ENCODE measurements around the gene OR10Z1. TPM values are rescaled to one million over a fixed set of nuclear protein-coding genes. Genes with fewer than 3 reads are reported as not detected.

Gene OR10Z1
- total and polyA plus RNA-seq, 9 of the 15 experiments (the other 6 are each of a cell fraction or from before 2014, with no cell fraction given), result 0.01 to 0.94 (median 0.35) TPM; not detected in 5

DNA sequence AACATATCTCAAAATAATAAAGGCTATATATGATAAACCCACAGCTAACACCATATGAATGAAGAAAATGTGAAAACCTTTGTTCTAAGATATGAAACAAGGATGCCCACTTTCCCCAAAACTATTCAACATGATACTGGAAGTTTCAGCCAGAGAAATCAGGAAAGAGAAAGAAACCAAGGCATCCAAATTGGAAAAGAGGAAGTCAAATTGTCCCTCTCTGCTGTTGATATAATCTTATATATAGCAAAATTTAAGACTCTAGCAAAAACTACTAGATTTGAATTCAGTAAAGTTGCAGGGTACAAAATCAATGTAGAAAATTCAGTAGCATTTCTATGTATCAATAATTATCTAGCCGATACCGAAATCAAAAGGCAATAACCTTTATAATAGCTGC, 4.3 kb upstream of the OR10Z1 start:
- H3K9me3 ChIP-seq (replicated peaks; ENCODE audit: control insufficient read depth, insufficient read depth, low read depth, low read length), result no peaks in the 10 kb centered on the region
- H3K79me2 ChIP-seq (ENCODE audit: control insufficient read depth, insufficient read depth, low read length), result no peaks in the 10 kb centered on the region
- WGBS (ENCODE audit: insufficient coverage, low coverage, missing lambda C conversion rate), result 9% methylated on average over 2 of the region's 2 CpGs
- no peaks in the 10 kb centered on the region for H4K20me1 ChIP-seq (replicated peaks; ENCODE audit: control insufficient read depth, insufficient read depth, low read length)
- H3K9ac ChIP-seq (ENCODE audit: insufficient read depth in 1 of 2, low read depth in 2 of 2, low read length in 2 of 2), result no peak overlapping the region
- no peak overlapping the region for H2AFZ ChIP-seq (ENCODE audit: low read depth, low read length)
- H3K36me3 ChIP-seq (ENCODE audit: control insufficient read depth, insufficient read depth, low read length), result no peaks in the 10 kb centered on the region
- intact Hi-C loops (cut with micrococcal nuclease), result no loop called here
- no peaks in the 10 kb centered on the region for H3K27me3 ChIP-seq (ENCODE audit: control insufficient read depth in 2 of 2, insufficient read depth in 2 of 2, low read length in 2 of 2)
- BruUV-seq (replicated peaks), result no TSS peak
- ChIA-PET POLR2A (no interaction called here), CTCF (ENCODE audit: low intra/inter-chr PET ratio) (no interaction called here)
- H3K4me3 ChIP-seq, result no peak overlapping the region
- no peak overlapping the region for H3K27ac ChIP-seq (ENCODE audit: extremely low read depth, low read depth, low read length)
- in situ Hi-C loops (cut with MboI), result no loop called here
- ATAC-seq (no peak), DNase-seq (ENCODE audit: extremely low read depth in 1 of 4, low spot score in 3 of 4) (no peak), FAIRE-seq (no peak)
- peak; percentile 64; the same call in 1 of the 2 replicates for TF ChIP-seq SPI1 (IDR thresholded peaks at IDR 0.05; ENCODE audit: borderline replicate concordance, low read depth, low read length)
- TF ChIP-seq, protein P1, sequence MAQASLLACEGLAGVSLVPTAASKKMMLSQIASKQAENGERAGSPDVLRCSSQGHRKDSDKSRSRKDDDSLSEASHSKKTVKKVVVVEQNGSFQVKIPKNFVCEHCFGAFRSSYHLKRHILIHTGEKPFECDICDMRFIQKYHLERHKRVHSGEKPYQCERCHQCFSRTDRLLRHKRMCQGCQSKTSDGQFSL (CRISPR knock-in tag; IDR thresholded peaks at IDR 0.05), result no peak
- TF ChIP-seq, protein P1 (tag; IDR thresholded peaks at IDR 0.05), result no peak
- H3K9me1 ChIP-seq (ENCODE audit: control insufficient read depth, insufficient read depth, low read length), result no peaks in the 10 kb centered on the region
- H3K4me1 ChIP-seq (replicated peaks in 1 of 2; ENCODE audit: control insufficient read depth in 2 of 2, insufficient read depth in 2 of 2, low read length in 2 of 2), result no peaks in the 10 kb centered on the region
- no peak overlapping the region for H3K4me2 ChIP-seq (ENCODE audit: insufficient read depth, low read length)

DNA sequence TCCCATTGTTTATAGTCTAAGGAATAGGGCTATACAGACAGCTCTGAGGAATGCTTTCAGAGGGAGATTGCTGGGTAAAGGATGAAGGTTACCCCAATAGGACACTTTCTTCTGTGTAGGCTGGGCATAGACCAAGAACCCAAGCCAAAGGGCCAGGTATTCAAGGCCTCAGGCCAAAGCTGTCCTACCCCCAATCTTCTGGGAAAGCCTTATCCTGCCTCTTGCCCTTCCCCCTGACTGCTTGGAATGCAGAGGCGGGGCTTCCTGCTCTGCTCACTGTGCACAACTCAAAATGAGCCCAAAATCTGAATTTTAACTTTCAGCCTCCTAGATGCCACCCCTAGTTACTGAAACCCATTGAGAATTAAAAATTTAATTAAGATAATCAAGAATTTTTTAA, 2.2 kb downstream of the OR10Z1 start:
- Histone ChIP-seq H3K79me2 (ENCODE audit: control insufficient read depth, insufficient read depth, low read length) (no peaks in the 10 kb centered on the region), H3K27ac (ENCODE audit: extremely low read depth, low read depth, low read length) (no peak overlapping the region), H3K36me3 (ENCODE audit: control insufficient read depth, insufficient read depth, low read length) (peaks cover 14% of the 10 kb centered on the region), H3K4me3 (no peak overlapping the region), H3K9me1 (ENCODE audit: control insufficient read depth, insufficient read depth, low read length) (no peaks in the 10 kb centered on the region), H3K9me3 (replicated peaks; ENCODE audit: control insufficient read depth, insufficient read depth, low read depth, low read length) (no peaks in the 10 kb centered on the region), H2AFZ (ENCODE audit: low read depth, low read length) (no peak overlapping the region), H4K20me1 (replicated peaks; ENCODE audit: control insufficient read depth, insufficient read depth, low read length) (no peaks in the 10 kb centered on the region), H3K9ac (ENCODE audit: insufficient read depth in 1 of 2, low read depth in 2 of 2, low read length in 2 of 2) (no peak overlapping the region), H3K4me2 (ENCODE audit: insufficient read depth, low read length) (no peak overlapping the region), H3K4me1 (replicated peaks in 1 of 2; ENCODE audit: control insufficient read depth in 2 of 2, insufficient read depth in 2 of 2, low read length in 2 of 2) (no peaks in the 10 kb centered on the region), H3K27me3 (ENCODE audit: control insufficient read depth in 2 of 2, insufficient read depth in 2 of 2, low read length in 2 of 2) (no peaks in the 10 kb centered on the region)
- ATAC-seq (peak; percentile 24; the same call in 2 of the 3 replicates), DNase-seq (ENCODE audit: extremely low read depth in 1 of 4, low spot score in 3 of 4) (no peak), FAIRE-seq (no peak)
- 29% methylated on average over 1 of the region's 1 CpG for WGBS (ENCODE audit: insufficient coverage, low coverage, missing lambda C conversion rate)
- in situ Hi-C loops (cut with MboI) (no loop called here), intact Hi-C loops (cut with micrococcal nuclease) (no loop called here)
- no TSS peak for BruUV-seq (replicated peaks)
- TF ChIP-seq GTF2F1 (IDR thresholded peaks at IDR 0.05; ENCODE audit: low read depth, low read length) (no peak), HDAC8 (tag; IDR thresholded peaks at IDR 0.05) (no peak), ARID2 (IDR thresholded peaks at IDR 0.05) (no peak), MEF2A (IDR thresholded peaks at IDR 0.05; ENCODE audit: control insufficient read depth, low read depth, low read length) (no peak), RBM34 (IDR thresholded peaks at IDR 0.05; ENCODE audit: borderline replicate concordance, insufficient read depth, low read length) (no peak), SOX6 (IDR thresholded peaks at IDR 0.05) (no peak), KLF6 (CRISPR knock-in tag; IDR thresholded peaks at IDR 0.05; ENCODE audit: borderline replicate concordance) (no peak), TAF7 (tag; IDR thresholded peaks at IDR 0.05) (no peak), SAFB2 (IDR thresholded peaks at IDR 0.05; ENCODE audit: borderline replicate concordance, low read depth, low read length, severe bottlenecking) (no peak), ERF (CRISPR knock-in tag; IDR thresholded peaks at IDR 0.05) (no peak), KHSRP (IDR thresholded peaks at IDR 0.05) (no peak)
- TF ChIP-seq, protein P2, sequence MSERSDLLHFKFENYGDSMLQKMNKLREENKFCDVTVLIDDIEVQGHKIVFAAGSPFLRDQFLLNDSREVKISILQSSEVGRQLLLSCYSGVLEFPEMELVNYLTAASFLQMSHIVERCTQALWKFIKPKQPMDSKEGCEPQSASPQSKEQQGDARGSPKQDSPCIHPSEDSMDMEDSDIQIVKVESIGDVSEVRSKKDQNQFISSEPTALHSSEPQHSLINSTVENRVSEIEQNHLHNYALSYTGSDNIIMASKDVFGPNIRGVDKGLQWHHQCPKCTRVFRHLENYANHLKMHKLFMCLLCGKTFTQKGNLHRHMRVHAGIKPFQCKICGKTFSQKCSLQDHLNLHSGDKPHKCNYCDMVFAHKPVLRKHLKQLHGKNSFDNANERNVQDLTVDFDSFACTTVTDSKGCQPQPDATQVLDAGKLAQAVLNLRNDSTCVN (CRISPR knock-in tag; IDR thresholded peaks at IDR 0.05), result no peak
- ChIA-PET POLR2A (interaction anchor here (1.0 to 1.5 kb wide), 2 partner anchors 13 to 29 kb away, joined by 3 to 7 read pairs; no protein-coding TSS in a partner anchor), CTCF (ENCODE audit: low intra/inter-chr PET ratio) (no interaction called here)

All from K562 (cell line).